ENCODE data around the gene GALNT6.

GRCh38 chr12:51406290-51406689, 15.1 kb upstream of the GALNT6 start:
- TF ChIP-seq TAF1 (IDR thresholded peaks at IDR 0.05; ENCODE audit: borderline replicate concordance, insufficient read depth, low read length) (no peak), POLR2AphosphoS5 (IDR thresholded peaks at IDR 0.05; ENCODE audit: low read depth, low read length) (no peak), SIN3A (IDR thresholded peaks at IDR 0.05; ENCODE audit: borderline replicate concordance, insufficient read depth, low read length) (no peak), FOXP2 (optimal IDR thresholded peaks at IDR 0.05; ENCODE audit: borderline replicate concordance, extremely low read depth, extremely low read length, insufficient read depth) (no peak)
- TF ChIP-seq, protein P1, sequence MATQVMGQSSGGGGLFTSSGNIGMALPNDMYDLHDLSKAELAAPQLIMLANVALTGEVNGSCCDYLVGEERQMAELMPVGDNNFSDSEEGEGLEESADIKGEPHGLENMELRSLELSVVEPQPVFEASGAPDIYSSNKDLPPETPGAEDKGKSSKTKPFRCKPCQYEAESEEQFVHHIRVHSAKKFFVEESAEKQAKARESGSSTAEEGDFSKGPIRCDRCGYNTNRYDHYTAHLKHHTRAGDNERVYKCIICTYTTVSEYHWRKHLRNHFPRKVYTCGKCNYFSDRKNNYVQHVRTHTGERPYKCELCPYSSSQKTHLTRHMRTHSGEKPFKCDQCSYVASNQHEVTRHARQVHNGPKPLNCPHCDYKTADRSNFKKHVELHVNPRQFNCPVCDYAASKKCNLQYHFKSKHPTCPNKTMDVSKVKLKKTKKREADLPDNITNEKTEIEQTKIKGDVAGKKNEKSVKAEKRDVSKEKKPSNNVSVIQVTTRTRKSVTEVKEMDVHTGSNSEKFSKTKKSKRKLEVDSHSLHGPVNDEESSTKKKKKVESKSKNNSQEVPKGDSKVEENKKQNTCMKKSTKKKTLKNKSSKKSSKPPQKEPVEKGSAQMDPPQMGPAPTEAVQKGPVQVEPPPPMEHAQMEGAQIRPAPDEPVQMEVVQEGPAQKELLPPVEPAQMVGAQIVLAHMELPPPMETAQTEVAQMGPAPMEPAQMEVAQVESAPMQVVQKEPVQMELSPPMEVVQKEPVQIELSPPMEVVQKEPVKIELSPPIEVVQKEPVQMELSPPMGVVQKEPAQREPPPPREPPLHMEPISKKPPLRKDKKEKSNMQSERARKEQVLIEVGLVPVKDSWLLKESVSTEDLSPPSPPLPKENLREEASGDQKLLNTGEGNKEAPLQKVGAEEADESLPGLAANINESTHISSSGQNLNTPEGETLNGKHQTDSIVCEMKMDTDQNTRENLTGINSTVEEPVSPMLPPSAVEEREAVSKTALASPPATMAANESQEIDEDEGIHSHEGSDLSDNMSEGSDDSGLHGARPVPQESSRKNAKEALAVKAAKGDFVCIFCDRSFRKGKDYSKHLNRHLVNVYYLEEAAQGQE (IDR thresholded peaks at IDR 0.05; ENCODE audit: insufficient read depth in 1 of 2, low read depth in 2 of 2, low read length in 2 of 2) = no peak
